ENCODE measurements around the gene P4HA2. TPM values are rescaled to one million over a fixed set of nuclear protein-coding genes. Genes with fewer than 3 reads are reported as not detected.

Gene P4HA2
- total RNA-seq, 2 donors from 2014 or later: 53.7 to 79.6 TPM

GRCh38 chr5:132266031-132266835 is 38.6 kb upstream of the P4HA2 start:
- TF ChIP-seq CTCF (IDR thresholded peaks at IDR 0.05): no peak
- Histone ChIP-seq H3K36me3 (no peaks in the 10 kb centered on the region), H3K27me3 (no peaks in the 10 kb centered on the region), H3K27ac (peak overlapping the region; percentile 72), H3K4me1 (peaks cover 20% of the 10 kb centered on the region), H3K4me3 (no peak overlapping the region), H3K9ac (ENCODE audit: low read depth in 2 of 2, low read length in 2 of 2) (peak overlapping the region in 1 of 2 donors; percentile 71), H3K9me3 (no peaks in the 10 kb centered on the region)
- peak; percentile 20 for DNase-seq
- intact Hi-C loops (cut with DNase I): no loop called here

GRCh38 chr5:132265336-132266030 is 37.8 kb upstream of the P4HA2 start:
- peak; percentile 79 for DNase-seq
- intact Hi-C loops (cut with DNase I): no loop called here
- no peak overlapping the region for H3K4me3 ChIP-seq
- no peaks in the 10 kb centered on the region for H3K36me3 ChIP-seq
- no peak for TF ChIP-seq CTCF (IDR thresholded peaks at IDR 0.05)
- no peaks in the 10 kb centered on the region for H3K27me3 ChIP-seq
- H3K9ac ChIP-seq (ENCODE audit: low read depth in 2 of 2, low read length in 2 of 2): peak overlapping the region in 1 of 2 donors; percentile 71
- H3K27ac ChIP-seq: peak overlapping the region; percentile 72
- no peaks in the 10 kb centered on the region for H3K9me3 ChIP-seq
- peaks cover 20% of the 10 kb centered on the region for H3K4me1 ChIP-seq

GRCh38 chr5:132264546-132265335 is 37.1 kb upstream of the P4HA2 start:
- H3K27ac ChIP-seq: peak overlapping the region; percentile 72
- no peaks in the 10 kb centered on the region for H3K9me3 ChIP-seq
- intact Hi-C loops (cut with DNase I): no loop called here
- no peak overlapping the region for H3K4me3 ChIP-seq
- no peaks in the 10 kb centered on the region for H3K27me3 ChIP-seq
- no peak for TF ChIP-seq CTCF (IDR thresholded peaks at IDR 0.05)
- H3K36me3 ChIP-seq: no peaks in the 10 kb centered on the region
- peak overlapping the region in 1 of 2 donors; percentile 71 for H3K9ac ChIP-seq (ENCODE audit: low read depth in 2 of 2, low read length in 2 of 2)
- DNase-seq: peak; percentile 19
- H3K4me1 ChIP-seq: peaks cover 20% of the 10 kb centered on the region

GRCh38 chr5:132263548-132264261 is 36.1 kb upstream of the P4HA2 start:
- peak; percentile 18 for DNase-seq
- no peak overlapping the region for H3K9ac ChIP-seq (ENCODE audit: low read depth in 2 of 2, low read length in 2 of 2)
- peak overlapping the region; percentile 72 for H3K27ac ChIP-seq
- H3K4me1 ChIP-seq: peaks cover 20% of the 10 kb centered on the region
- no peak for TF ChIP-seq CTCF (IDR thresholded peaks at IDR 0.05)
- H3K36me3 ChIP-seq: no peaks in the 10 kb centered on the region
- no peaks in the 10 kb centered on the region for H3K27me3 ChIP-seq
- H3K4me3 ChIP-seq: no peak overlapping the region
- no peaks in the 10 kb centered on the region for H3K9me3 ChIP-seq
- intact Hi-C loops (cut with DNase I): no loop called here

Data from colonic mucosa (tissue), 4 donors.